WTC11 (cell line): Measurements from ENCODE around the gene OGDH. TPM values are rescaled to one million over a fixed set of nuclear protein-coding genes. Genes with fewer than 3 reads are reported as not detected.

Source experiments
- ATAC-seq: fragments of 200-7000 bp; cut with Tn5 transposase; 2 replicates; pipeline ENCODE4 v1.10.0; 2021; ENCODE audit warnings: mild to moderate bottlenecking, moderate library complexity
- CTCF ChIA-PET: fragments of 300-600 bp; sonication (Branson Sonifier 250); formaldehyde crosslinking; loops from one replicate; lab custom pipeline; 2021; ENCODE audit warnings: antibody characterized with exemption; lab: Charles Lee
- POLR2A ChIA-PET: fragments of 350-600 bp; sonication (Branson Sonifier 250); formaldehyde crosslinking; loops from one replicate; lab custom pipeline; 2021; ENCODE audit warnings: antibody characterized with exemption; lab: Charles Lee
- DNase-seq: peaks from one replicate; pipeline ENCODE4 v3.0.0; 2021; ENCODE audit warnings: low spot score
- H3K27ac Mint-ChIP-seq: 2 replicates; pipeline ENCODE4 v1.8.0; 2021; ENCODE audit warnings: mixed read lengths
- H3K27me3 Mint-ChIP-seq: 2 replicates; pipeline ENCODE4 v1.8.0; 2021; ENCODE audit warnings: low read depth, mild to moderate bottlenecking, moderate library complexity, mixed read lengths
- H3K36me3 Mint-ChIP-seq: 2 replicates; pipeline ENCODE4 v1.8.0; 2021; ENCODE audit warnings: mixed read lengths
- H3K4me1 Mint-ChIP-seq: 2 replicates; pipeline ENCODE4 v1.8.0; 2022; ENCODE audit warnings: mixed read lengths
- H3K4me3 Mint-ChIP-seq: 2 replicates; pipeline ENCODE4 v1.8.0; 2021; ENCODE audit warnings: mild to moderate bottlenecking, moderate library complexity, mixed read lengths
- H3K9me3 Mint-ChIP-seq: 2 replicates; pipeline ENCODE4 v1.8.0; 2021; ENCODE audit warnings: mixed read lengths
- ATF6 ChIP-seq: sonication (generic); formaldehyde crosslinking; IDR thresholded peaks from 2 replicates; pipeline ENCODE4 v1.8.1; 2023; ENCODE audit warnings: mild to moderate bottlenecking, missing genetic modification reagents
- E2F4 ChIP-seq: sonication (generic); formaldehyde crosslinking; IDR thresholded peaks from 2 replicates; pipeline ENCODE4 v1.8.1; 2022; ENCODE audit warnings: low read depth, mild to moderate bottlenecking, moderate library complexity, missing genetic modification reagents, borderline replicate concordance
- ELF4 ChIP-seq: sonication (generic); formaldehyde crosslinking; IDR thresholded peaks from 2 replicates; pipeline ENCODE4 v1.8.1; 2022; ENCODE audit warnings: low read depth, mild to moderate bottlenecking, moderate library complexity, missing genetic modification reagents
- EMX1 ChIP-seq: fragments of 250-450 bp; sonication (Bioruptor Pico); IDR thresholded peaks from 2 replicates; pipeline ENCODE4 v1.8.0; 2021; ENCODE audit warnings: mild to moderate bottlenecking
- GRHL2 ChIP-seq: fragments of 250-450 bp; sonication (Bioruptor Pico); IDR thresholded peaks from 2 replicates; pipeline ENCODE4 v1.8.0; 2022; ENCODE audit warnings: mild to moderate bottlenecking, moderate library complexity; ENCODE audit not compliant: insufficient replicate concordance, severe bottlenecking
- GTF2I ChIP-seq: fragments of 250-450 bp; sonication (Bioruptor Pico); conservative IDR thresholded peaks from 2 replicates; pipeline ENCODE4 v1.4.0; 2021; ENCODE audit warnings: mild to moderate bottlenecking
- JAZF1 ChIP-seq: fragments of 250-450 bp; sonication (Bioruptor Pico); IDR thresholded peaks from 2 replicates; pipeline ENCODE4 v1.9.0; 2021; ENCODE audit warnings: moderate library complexity, mild to moderate bottlenecking, inconsistent platforms
- KAT7 ChIP-seq: sonication (generic); formaldehyde crosslinking; IDR thresholded peaks from 2 replicates; pipeline ENCODE4 v1.8.1; 2023; ENCODE audit warnings: missing genetic modification reagents, mild to moderate bottlenecking, borderline replicate concordance
- MAX ChIP-seq: sonication (generic); formaldehyde crosslinking; IDR thresholded peaks from 2 replicates; pipeline ENCODE4 v1.8.0; 2022; ENCODE audit warnings: mild to moderate bottlenecking, missing genetic modification reagents
- MYBL2 ChIP-seq: sonication (generic); formaldehyde crosslinking; IDR thresholded peaks from 2 replicates; pipeline ENCODE4 v1.8.1; 2023; ENCODE audit warnings: mild to moderate bottlenecking, moderate library complexity, missing genetic modification reagents
- NR2C2 ChIP-seq: sonication (generic); formaldehyde crosslinking; IDR thresholded peaks from 2 replicates; pipeline ENCODE4 v1.8.0; 2022; ENCODE audit warnings: mild to moderate bottlenecking, missing genetic modification reagents
- PREB ChIP-seq: sonication (generic); formaldehyde crosslinking; IDR thresholded peaks from 2 replicates; pipeline ENCODE4 v1.8.1; 2022; ENCODE audit warnings: mild to moderate bottlenecking, missing genetic modification reagents, moderate library complexity, borderline replicate concordance
- RELA ChIP-seq: sonication (generic); formaldehyde crosslinking; IDR thresholded peaks from 2 replicates; pipeline ENCODE4 v1.8.1; 2022; ENCODE audit warnings: missing genetic modification reagents, mild to moderate bottlenecking, borderline replicate concordance
- STAT6 ChIP-seq: sonication (generic); formaldehyde crosslinking; conservative IDR thresholded peaks from 2 replicates; pipeline ENCODE4 v1.8.1; 2023; ENCODE audit warnings: mild to moderate bottlenecking, low read depth, missing genetic modification reagents, moderate library complexity
- USF2 ChIP-seq: sonication (generic); formaldehyde crosslinking; IDR thresholded peaks from 2 replicates; pipeline ENCODE4 v1.8.1; 2023; ENCODE audit warnings: mild to moderate bottlenecking, missing genetic modification reagents, moderate library complexity
- ZBTB21 ChIP-seq: sonication (generic); formaldehyde crosslinking; IDR thresholded peaks from 2 replicates; pipeline ENCODE4 v1.8.1; 2023; ENCODE audit warnings: mild to moderate bottlenecking, missing genetic modification reagents, borderline replicate concordance
- ZNF281 ChIP-seq: sonication (generic); formaldehyde crosslinking; IDR thresholded peaks from 2 replicates; pipeline ENCODE4 v1.8.0; 2023; ENCODE audit warnings: mild to moderate bottlenecking, missing genetic modification reagents
- ZNF423 ChIP-seq: fragments of 250-450 bp; sonication (Bioruptor Pico); IDR thresholded peaks from 2 replicates; pipeline ENCODE4 v2.1.2; 2022; ENCODE audit warnings: mild to moderate bottlenecking, moderate library complexity
- total RNA-seq: library from RNA; stranded (reverse); gene quantifications from 3 replicates; pipeline ENCODE4 v1.2.3, GENCODE V29; 2021

Gene OGDH
- total RNA-seq, 1 experiment from 2014 or later: 79.6 TPM

- peaks cover 66% of the 10 kb centered on the region for H3K4me1 Mint-ChIP-seq
Observed at GRCh38 chr7:44634839-44635591, 28.6 kb downstream of the OGDH start.

GRCh38 chr7:44636041-44636584, 29.7 kb downstream of the OGDH start:
- H3K27ac Mint-ChIP-seq: peak overlapping the region; percentile 34; the same call in 1 of the 2 replicates
- CTCF ChIA-PET: interaction anchor here (0.8 to 1.3 kb wide), 2 partner anchors 66 to 543 kb away, joined by 3 read pairs; no protein-coding TSS in a partner anchor
- peaks cover 61% of the 10 kb centered on the region for H3K4me1 Mint-ChIP-seq
- TF ChIP-seq ATF6 (CRISPR knock-in tag) (no peak), E2F4 (no peak), NR2C2 (CRISPR knock-in tag) (no peak), USF2 (CRISPR knock-in tag) (no peak)
- DNase-seq (no peak), ATAC-seq (no peak)
- H3K36me3 Mint-ChIP-seq: 0 out of 2 replicates have a peak, but pooled peaks cover 3% of the 10 kb centered on the region
- H3K4me3 Mint-ChIP-seq: no peak overlapping the region
- POLR2A ChIA-PET: no interaction called here
- H3K9me3 Mint-ChIP-seq: no peaks in the 10 kb centered on the region
- no peaks in the 10 kb centered on the region for H3K27me3 Mint-ChIP-seq

More at GRCh38 chr7:44634839-44635591, 28.6 kb downstream of the OGDH start:
- no peak for DNase-seq
- Mint-ChIP-seq H3K4me3 (no peak overlapping the region), H3K36me3 (0 out of 2 replicates have a peak, but pooled peaks cover 3% of the 10 kb centered on the region), H3K27me3 (no peaks in the 10 kb centered on the region), H3K27ac (no peak overlapping the region), H3K9me3 (no peaks in the 10 kb centered on the region)
- ChIA-PET POLR2A (no interaction called here), CTCF (interaction anchor here (0.5 to 1.3 kb wide), 2 partner anchors 286 to 545 kb away, joined by 3 to 4 read pairs; no protein-coding TSS in a partner anchor)
- ATAC-seq: no peak
- TF ChIP-seq ZNF423 (CRISPR knock-in tag): no peak
- TF ChIP-seq ZBTB21 (CRISPR knock-in tag): no peak
- no peak for TF ChIP-seq MAX
- TF ChIP-seq RELA (CRISPR knock-in tag): no peak
- no peak for TF ChIP-seq KAT7 (CRISPR knock-in tag)
- TF ChIP-seq ELF4 (CRISPR knock-in tag): no peak
- no peak for TF ChIP-seq PREB (CRISPR knock-in tag)
- no peak for TF ChIP-seq GRHL2 (CRISPR knock-in tag)
- TF ChIP-seq ZNF281 (CRISPR knock-in tag): no peak
- TF ChIP-seq MYBL2 (CRISPR knock-in tag): no peak
- no peak for TF ChIP-seq GTF2I (CRISPR knock-in tag)
- no peak for TF ChIP-seq STAT6 (CRISPR knock-in tag)
- TF ChIP-seq EMX1 (CRISPR knock-in tag): no peak
- TF ChIP-seq JAZF1: no peak
